NCI-H128 (cell line): ENCODE measurements around the gene RAB3D.
"Not testable (repeated sequence)": the region's sequence is repeated elsewhere in the genome, so short reads cannot be mapped to it uniquely, and the experiment has no call there.

Experiments used
- DNase-seq: peaks from one replicate; lab custom pipeline; 2025; ENCODE audit not compliant: unreplicated experiment; lab: John Stamatoyannopoulos, UW

Gene RAB3D

DNA sequence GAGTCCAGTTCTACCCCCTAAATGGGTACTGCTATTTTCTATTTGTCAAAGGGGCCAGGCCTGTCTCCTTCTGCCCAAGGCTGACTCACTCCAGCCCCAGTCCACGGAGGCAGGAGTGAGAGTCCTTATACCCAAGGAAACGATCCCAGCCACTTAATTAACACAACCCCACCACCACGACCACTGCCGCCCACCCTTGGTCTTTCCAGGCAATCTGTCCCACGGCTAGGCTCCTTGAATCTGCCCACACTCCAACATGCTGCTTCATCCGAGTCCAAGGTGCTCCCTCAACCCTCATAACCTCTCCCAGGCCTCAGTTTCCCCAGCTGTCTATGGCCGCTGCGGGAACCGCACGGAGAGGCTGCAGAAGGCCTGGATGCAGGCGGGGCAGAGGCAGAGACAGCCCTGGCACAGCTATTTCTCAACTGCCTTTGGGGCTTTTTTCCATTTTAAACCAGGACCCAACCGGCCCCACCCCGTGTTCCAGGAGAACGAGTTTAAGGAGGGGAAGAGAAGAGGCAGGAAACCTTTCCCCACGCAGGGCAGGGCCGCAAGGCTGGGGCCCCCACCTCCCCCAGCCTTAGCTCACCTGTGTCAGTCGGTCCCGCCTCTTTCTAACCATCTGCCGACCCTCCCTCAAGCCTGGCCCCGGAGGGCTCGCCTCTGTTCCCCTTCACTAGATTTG is 746 bp downstream of the RAB3D start:
- DNase-seq: no peak

GRCh38 chr19:11338121-11338520 is 1.3 kb downstream of the RAB3D start:
- no peak for DNase-seq

GRCh38 chr19:11337080-11337479 is 2.4 kb downstream of the RAB3D start:
- DNase-seq: no peak

DNA sequence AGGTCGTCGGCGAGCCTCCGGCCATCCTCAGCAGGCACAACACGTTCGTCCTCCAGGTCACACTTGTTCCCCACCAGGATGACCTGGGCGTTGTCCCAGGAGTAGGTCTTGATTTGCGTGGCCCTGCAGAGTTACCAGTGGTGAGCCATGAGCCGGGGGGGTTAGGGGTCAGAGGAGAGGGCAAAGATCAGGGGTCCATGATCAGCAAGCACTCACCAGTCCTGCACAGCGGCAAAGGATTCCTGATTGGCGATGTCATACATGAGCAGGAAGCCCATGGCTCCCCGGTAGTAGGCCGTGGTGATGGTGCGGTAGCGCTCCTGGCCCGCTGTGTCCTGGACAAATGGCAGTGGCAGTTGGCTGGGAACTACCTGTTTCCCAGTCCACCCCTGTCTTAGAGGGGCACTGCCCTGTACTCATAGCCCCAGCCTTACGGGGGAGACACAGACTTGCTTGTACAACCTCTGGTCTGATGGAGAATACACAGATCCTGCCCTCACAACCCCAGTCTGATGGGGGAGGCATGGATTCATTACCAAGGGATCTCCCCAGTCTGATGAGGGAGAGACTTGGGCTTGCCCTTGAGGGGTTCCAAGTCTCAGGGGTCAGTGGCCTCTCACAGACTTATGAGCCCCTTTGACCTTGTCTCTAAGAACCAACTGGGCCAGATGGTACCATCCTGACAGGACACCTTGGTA is 3.9 kb downstream of the RAB3D start:
- no peak for DNase-seq

DNA sequence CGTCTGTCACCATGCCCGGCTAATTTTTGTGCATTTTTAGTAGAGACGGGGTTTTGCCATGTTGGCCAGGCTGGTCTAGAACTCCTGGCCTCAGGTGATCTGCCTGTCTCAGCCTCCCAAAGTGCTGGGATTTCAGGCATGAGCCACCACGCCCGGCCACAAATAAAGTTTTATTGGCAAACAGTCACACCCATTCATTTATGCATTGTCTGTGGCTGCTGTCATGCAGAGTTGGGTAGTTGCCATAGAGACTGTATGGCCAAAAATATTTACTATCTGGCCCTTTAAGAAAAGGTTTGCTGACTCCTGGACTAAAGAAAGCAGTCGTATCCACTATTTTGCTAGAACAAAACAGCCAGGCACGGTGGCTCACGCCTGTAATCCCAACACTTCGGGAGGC is 5.6 kb downstream of the RAB3D start:
- not testable (repeated sequence) for DNase-seq

DNA sequence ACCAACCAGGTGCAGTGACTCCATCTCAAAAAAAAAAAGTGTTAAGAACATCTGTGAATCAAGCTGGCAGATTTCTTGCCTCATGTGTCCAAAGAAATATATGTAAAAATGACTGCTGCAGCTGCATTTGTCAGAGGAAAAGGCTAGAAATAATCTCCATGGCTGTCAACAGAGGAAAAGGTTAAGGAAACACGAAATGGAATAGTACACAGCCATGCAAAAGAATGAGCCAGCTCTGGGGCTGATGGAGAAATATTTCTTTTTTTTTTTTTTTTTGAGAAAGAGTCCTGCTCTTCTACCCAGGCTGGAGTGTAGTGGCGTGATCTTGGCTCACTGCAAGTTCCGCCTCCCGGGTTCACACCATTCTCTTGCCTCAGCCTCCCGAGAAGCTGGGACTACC is 6.6 kb downstream of the RAB3D start:
- DNase-seq: no peak

DNA sequence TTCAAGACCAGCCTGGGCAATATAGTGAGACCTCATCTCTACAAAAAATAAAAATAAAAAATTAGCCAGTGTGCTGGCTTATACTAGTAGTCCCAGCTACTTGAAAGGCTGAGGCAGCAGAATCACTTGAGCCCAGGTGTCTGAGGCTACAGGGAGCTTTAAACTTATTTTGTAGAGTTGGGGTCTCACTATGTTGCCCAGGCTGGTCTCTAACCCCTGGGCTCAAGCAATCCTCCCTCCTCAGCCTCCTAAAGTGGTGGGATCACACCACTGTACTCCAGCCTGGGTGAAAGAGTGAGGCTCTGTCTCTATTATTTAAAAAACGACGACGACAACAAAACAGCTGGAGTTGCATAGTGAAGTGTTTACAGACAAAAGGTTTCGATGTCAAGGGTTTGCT is 8.0 kb downstream of the RAB3D start:
- DNase-seq: no peak

DNA sequence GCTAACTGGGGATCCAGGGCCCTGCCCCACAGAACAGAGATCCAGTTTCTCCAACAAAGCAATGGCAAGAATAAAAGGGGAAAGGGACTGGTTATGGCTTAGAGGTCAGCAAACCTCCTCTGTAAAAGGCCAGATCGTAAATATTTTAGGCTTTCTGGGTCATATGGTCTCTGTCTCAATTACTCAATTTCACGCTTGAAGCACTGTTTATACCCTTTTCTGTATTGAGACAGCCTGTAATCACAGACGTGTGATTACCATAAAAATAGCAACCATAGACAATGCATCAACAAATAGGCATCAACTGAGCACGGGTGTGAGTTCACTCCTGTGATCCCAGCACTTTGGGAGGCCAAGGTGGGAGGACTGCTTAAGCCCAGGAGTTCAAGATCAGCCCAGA is 9.3 kb downstream of the RAB3D start:
- DNase-seq: no peak

GRCh38 chr19:11325544-11325943 is 13.9 kb downstream of the RAB3D start:
- no peak for DNase-seq

GRCh38 chr19:11324748-11325389 is 14.6 kb downstream of the RAB3D start:
- DNase-seq: no peak

DNA sequence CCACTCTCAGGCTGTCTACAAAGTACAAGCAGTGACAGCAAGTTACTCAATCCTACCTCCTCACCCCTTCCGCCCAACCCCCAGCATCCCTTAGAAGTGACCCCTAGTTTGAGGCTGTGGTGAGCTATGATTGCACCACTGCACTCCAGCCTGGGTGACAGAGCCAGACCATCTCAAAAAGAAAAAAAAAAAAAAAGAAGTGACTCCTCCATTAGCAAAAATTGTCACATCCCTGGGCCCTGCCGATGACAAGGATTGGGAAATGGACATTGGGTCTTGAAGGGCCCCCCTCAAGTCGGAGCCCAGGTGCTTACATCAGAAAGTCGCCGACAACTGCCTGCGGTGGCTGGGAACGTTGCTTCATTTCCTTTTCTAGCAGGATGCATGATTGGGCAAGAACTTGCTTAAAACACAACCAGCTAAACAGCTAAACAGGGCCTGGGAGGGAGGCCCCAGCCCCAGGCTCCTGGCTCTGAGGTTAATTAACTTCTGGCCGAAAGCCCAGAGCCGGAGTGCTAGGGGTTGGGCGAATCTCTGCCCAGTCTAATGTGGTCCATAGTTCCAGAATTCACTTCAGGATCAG is 15.3 kb downstream of the RAB3D start:
- DNase-seq: no peak

GRCh38 chr19:11323601-11324078 is 15.8 kb downstream of the RAB3D start:
- no peak for DNase-seq

DNA sequence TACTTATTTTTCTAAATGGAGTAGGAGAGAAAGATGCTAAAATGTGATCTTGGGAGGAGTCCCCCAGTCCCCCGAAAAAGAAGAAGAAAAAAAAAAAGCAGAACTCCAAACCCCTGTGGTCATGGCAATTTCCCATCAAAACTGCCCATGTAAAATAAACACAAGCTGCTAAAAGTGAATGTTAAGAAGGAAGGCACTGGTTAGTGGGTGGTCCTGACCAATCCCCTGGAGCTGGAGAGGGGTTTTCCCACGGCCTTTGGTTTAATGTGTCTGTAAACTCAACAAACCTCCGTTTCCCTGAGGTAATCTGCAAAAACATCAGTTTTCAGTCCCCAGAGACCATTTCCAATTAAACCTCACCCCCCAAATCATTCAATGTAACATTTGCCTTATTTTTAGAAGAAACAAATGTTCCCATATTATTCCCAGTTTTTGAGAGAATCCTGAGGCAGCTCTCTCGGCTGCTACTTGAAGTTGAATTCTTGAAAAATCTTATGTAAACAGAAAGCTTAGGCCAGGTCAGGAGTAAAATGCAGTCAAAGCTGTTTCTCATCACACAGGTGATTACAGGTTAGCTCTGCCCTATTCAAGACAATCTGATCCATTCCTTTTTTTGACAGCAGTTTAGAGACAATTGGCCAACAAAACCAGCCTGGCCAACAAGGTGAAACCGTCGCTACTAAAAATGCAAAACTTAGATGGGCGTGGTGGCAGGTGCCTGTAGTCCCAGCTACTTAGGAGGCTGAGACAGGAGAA is 17.0 kb downstream of the RAB3D start:
- no peak for DNase-seq

DNA sequence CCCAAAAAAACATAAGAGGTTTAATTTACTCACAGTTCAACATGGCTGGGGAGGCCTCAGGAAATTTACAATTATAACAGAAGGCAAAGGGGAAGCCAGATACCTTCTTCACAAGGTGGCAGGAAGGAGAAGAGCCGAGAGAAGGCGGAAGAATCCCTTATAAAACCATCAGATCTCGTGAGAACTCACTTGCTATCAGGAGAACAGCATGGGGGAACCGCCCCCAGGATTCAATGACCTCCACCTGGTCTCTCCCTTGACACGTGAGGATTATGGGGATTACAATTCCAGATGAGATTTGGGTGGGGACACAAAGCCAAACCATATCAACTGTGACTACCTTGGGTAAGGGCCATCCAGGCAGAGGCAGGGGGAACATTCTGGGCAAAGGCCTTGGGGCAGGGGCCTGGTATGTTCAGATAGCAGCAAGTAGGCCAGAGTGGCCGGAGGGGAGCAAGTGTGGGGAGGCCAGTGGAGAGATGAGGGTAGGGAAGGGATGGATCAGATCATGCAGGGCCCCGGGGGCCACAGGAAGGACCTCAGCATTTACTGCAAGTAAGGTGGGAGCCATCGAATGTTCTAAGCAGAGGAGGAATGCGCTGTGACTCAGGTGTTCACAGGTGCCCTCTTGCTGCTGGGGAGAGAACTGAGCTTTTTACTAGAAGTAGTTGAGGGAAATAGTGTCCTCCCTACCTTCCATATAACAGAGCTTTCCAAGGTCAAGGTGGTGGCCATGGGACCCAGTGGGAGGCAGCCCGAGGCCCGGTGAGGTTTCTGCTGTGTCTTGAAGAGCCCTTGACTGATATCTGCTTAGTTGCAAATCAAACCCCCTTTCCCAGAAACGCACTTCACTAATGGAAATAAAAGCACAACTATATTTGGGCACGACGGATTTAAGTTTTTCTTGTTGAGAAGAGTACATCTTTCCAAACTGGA is 18.0 kb downstream of the RAB3D start:
- no peak for DNase-seq

GRCh38 chr19:11320278-11320995 is 19.0 kb downstream of the RAB3D start:
- DNase-seq: not testable (repeated sequence)

DNA sequence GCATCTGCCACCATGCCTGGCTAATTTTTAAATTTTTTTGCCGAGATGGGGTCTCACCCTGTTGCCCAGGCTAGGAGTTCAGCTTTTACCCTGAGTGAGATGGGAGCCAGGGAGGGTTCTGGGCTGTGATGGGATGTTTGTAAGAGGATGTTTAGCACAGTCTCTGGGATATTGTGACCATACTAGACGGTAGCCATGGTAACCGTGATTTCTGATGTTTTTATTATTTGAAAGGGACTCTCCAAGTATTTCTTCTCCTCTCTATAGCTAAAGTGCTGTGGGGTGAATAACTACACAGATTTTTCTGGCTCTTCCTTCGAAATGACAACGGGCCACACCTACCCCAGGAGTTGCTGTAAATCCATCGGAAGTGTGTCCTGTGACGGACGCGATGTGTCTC is 33.1 kb downstream of the RAB3D start:
- no peak for DNase-seq

- no peak for DNase-seq
Measured at GRCh38 chr19:11304936-11305335, 34.5 kb downstream of the RAB3D start.

GRCh38 chr19:11300811-11301120 is 38.7 kb downstream of the RAB3D start:
- DNase-seq: no peak

- no peak for DNase-seq
Measured at GRCh38 chr19:11299946-11300810, 39.3 kb downstream of the RAB3D start.
